22Rv1 (cell line): ENCODE results near the gene HMSD.

ENCODE experiments used
- ZFX ChIP-seq: fragments of 450-650 bp; IDR thresholded peaks from 2 replicates; pipeline ENCODE4 v1.6.1; 2017; ENCODE audit warnings: antibody characterized with exemption, borderline replicate concordance
- TF ChIP-seq, protein P1 (sequence below): fragments of 450-650 bp; IDR thresholded peaks from 2 replicates; pipeline ENCODE4 v1.5.1; 2017; ENCODE audit warnings: mild to moderate bottlenecking

DNA sequence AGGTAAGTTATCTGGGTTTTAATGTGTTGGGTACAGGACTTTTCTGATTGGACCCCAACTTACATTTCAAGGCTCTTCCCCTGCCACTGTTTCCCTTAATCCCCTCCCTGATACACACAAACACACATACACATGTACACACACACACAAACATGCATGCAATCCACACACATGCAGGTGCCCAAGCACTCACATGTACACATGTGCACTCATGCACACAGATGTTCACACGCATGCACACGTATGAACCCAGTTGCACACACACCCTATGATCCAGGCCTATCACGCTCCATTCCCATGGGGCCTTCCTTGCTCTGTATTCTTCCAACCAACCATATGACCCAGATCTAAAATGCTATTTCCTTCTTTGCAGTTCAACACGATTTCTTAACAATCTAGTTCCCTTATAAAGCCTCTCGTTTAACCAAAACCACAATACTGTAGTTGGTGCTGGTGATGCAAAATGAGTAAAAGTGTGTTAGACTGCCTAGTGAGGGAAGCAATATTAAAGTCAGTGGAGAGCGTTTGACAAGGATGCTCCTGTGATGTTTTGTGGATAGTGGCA lies 31.9 kb downstream of the HMSD start:
- TF ChIP-seq, protein P1, sequence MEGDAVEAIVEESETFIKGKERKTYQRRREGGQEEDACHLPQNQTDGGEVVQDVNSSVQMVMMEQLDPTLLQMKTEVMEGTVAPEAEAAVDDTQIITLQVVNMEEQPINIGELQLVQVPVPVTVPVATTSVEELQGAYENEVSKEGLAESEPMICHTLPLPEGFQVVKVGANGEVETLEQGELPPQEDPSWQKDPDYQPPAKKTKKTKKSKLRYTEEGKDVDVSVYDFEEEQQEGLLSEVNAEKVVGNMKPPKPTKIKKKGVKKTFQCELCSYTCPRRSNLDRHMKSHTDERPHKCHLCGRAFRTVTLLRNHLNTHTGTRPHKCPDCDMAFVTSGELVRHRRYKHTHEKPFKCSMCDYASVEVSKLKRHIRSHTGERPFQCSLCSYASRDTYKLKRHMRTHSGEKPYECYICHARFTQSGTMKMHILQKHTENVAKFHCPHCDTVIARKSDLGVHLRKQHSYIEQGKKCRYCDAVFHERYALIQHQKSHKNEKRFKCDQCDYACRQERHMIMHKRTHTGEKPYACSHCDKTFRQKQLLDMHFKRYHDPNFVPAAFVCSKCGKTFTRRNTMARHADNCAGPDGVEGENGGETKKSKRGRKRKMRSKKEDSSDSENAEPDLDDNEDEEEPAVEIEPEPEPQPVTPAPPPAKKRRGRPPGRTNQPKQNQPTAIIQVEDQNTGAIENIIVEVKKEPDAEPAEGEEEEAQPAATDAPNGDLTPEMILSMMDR = no peak
- TF ChIP-seq ZFX = no peak
